ENCODE results near the gene TM9SF2.

GRCh38 chr13:99545361-99545760 lies 44.1 kb downstream of the TM9SF2 start:
- TF ChIP-seq CTCF (conservative IDR thresholded peaks at IDR 0.05; ENCODE audit: low read depth, low read length) (no peak), POLR2A (IDR thresholded peaks at IDR 0.05; ENCODE audit: low read depth, low read length) (no peak), RAD21 (IDR thresholded peaks at IDR 0.05; ENCODE audit: low read length) (no peak), CHD1 (IDR thresholded peaks at IDR 0.05; ENCODE audit: low read depth, low read length) (no peak), RCOR1 (IDR thresholded peaks at IDR 0.05; ENCODE audit: insufficient replicate concordance, low read length) (no peak), NFE2L2 (IDR thresholded peaks at IDR 0.05; ENCODE audit: low read depth, low read length) (no peak), ELK1 (IDR thresholded peaks at IDR 0.05; ENCODE audit: borderline replicate concordance, low read depth, low read length) (no peak), SMC3 (IDR thresholded peaks at IDR 0.05; ENCODE audit: low read depth, low read length) (no peak), FOS (IDR thresholded peaks at IDR 0.05; ENCODE audit: low read depth, low read length) (no peak), MXI1 (IDR thresholded peaks at IDR 0.05; ENCODE audit: borderline replicate concordance, low read depth, low read length) (no peak), BHLHE40 (IDR thresholded peaks at IDR 0.05; ENCODE audit: low read depth, low read length) (no peak)
